Myocyte (in vitro differentiated cells): ENCODE data around the gene USP37. TPM values are rescaled to one million over a fixed set of nuclear protein-coding genes. Genes with fewer than 3 reads are reported as not detected.

Experiments used
- DNase-seq: peaks from one replicate; pipeline ENCODE4 v3.0.0-alpha.2; 2012; ENCODE audit warnings: low read depth
- microRNA counts: library from miRNA; unstranded; fragments of <30 nt; microRNA quantifications from one replicate; lab custom pipeline; 2016
- microRNA-seq: library from miRNA; unstranded; fragments of <30 nt; microRNA quantifications from one replicate; pipeline ENCODE4, GENCODE V29; 2016
- total RNA-seq: library from RNA; depleted of rRNA; stranded (reverse); fragments of >200 nt; gene quantifications from 2 replicates; pipeline ENCODE4 v1.2.3, GENCODE V29; 2014

The USP37 gene
- total RNA-seq, 1 donor from 2014 or later, result 9.8 TPM

DNA sequence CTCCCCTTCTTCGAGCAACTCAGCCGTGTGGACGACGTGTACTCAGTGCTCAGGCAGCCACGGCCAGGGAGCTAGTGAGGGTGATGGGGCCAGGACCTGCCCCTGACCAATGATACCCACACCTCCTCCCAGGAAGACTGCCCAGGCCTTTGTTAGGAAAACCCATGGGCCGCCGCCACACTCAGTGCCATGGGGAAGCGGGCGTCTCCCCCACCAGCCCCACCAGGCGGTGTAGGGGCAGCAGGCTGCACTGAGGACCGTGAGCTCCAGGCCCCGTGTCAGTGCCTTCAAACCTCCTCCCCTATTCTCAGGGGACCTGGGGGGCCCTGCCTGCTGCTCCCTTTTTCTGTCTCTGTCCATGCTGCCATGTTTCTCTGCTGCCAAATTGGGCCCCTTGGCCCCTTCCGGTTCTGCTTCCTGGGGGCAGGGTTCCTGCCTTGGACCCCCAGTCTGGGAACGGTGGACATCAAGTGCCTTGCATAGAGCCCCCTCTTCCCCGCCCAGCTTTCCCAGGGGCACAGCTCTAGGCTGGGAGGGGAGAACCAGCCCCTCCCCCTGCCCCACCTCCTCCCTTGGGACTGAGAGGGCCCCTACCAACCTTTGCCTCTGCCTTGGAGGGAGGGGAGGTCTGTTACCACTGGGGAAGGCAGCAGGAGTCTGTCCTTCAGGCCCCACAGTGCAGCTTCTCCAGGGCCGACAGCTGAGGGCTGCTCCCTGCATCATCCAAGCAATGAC, 163.6 kb downstream of the USP37 start:
- DNase-seq, result peak; percentile 18

DNA sequence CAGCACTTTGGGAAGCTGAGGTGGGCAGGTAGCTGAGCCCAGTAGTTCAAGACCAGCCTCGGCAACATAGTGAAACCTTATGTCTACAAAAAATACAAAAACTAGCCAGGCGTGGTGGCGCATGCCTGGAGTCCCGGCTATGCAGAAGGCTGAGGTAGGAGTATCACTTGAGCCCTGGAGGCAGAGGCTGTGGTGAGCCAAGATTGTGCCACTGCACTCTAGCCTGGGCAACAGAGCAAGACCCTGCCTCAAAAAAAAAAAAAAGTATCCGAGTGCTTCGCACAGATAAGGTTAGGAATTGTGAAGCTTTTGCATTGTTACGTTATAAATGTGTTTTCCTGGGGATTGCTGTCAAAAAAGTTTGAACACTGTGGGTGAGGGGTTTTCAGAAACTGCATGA, 164.3 kb downstream of the USP37 start:
- no peak for DNase-seq

DNA sequence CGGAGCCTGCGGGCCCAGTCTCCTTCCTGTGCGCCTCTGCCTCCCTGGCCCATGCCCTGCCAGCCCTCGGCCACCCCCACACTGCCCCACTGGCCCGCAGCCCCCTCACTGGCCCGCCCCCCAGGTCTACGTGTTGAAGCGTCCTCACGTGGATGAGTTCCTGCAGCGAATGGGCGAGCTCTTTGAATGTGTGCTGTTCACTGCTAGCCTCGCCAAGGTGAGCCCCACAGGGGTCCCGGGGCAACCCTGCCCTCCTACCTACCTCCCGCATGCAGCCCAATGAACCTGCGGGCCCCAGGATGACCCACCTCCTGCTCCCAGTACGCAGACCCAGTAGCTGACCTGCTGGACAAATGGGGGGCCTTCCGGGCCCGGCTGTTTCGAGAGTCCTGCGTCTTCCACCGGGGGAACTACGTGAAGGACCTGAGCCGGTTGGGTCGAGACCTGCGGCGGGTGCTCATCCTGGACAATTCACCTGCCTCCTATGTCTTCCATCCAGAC, 165.2 kb downstream of the USP37 start:
- DNase-seq, result no peak

DNA sequence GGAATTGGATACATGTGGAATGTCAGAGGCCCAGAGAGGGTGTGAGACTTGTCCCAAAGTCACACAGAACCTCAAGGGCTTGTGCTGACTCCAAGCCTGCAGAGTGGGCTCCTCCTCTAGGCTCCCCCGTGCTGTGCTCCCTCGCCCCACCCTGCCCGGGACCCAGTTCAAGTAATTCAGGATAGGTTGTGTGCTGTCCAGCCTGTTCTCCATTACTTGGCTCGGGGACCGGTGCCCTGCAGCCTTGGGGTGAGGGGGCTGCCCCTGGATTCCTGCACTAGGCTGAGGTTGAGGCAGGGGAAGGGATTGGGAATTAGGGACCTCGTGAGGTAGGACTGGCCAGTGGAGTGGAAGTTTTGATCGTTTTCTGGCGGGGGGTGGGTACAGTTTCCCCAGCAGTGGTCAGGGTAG, 165.7 kb downstream of the USP37 start:
- no peak for DNase-seq

DNA sequence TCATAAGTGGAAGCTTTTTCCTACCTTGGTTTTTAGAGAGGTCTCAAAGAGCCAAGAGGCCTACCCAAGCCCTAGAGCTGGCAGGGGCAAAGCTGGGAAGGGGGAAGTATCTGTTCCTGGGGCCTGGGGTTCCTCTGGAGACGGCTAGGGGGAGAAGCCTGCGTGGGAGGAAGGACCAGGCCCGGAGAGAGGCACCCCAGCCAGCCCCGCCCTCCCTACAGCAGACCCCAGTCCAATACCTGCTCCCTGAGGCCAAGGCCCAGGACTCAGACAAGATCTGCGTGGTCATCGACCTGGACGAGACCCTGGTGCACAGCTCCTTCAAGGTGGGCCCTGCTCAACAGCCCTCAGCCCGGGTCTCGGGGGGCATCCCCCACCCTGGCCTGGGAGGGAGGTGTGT, 166.3 kb downstream of the USP37 start:
- DNase-seq, result no peak

DNA sequence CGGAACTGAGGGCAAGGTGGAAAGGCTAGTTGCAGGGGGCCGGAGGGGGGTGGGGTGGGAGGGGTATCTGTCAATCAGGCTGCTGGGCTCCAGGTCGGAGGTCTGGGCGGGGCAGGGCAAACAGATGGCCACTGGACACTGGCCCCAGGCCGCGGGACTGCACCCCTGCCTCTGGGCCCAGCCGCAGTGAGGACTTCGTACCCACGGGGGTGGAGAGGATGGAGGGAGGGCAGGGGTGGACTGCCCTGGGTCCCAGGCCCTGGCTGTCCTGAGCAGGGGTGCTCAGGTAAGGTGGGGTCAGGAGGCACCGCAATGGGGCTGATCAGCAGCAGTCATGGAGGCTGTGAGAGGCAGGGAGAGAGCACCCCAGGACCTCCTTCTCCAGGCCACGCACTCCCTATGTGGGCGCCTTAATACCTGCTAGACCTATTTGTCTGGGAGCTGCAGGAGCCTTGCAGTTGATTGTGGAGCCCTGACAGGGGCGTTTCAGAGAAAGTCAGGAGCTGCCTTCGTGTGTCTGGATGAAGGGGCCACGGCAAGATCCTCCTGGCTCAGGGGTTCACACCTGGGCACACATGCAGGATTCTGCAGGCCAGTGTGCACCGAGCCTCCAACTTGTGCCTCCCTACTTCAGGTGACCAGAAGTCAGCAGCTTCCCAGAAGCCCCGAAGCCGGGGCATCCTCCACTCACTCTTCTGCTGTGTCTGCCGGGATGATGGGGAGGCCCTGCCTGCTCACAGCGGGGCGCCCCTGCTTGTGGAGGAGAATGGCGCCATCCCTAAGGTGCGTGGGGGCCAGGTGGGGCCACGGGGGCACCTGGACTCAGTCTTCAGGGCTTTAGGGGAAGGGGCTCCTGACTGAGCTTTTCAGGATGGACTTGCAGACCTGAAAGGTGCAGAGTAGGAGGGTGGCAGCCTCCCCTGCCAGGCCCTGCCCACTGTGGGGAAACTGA, 166.9 kb downstream of the USP37 start:
- peak; percentile 39 for DNase-seq

MicroRNAs encoded within 50 kb of the gene (microRNA counts, 767-probe panel; counts per million panel counts)
- microRNA hsa-miR-26b-5p (lab: Ali Mortazavi, UCI), result 5,107 counts per million, percentile 6 among the panel's probes with 10 or more counts

Small RNAs within 50 kb of the gene (microRNA-seq; reads per million reads assigned to microRNA genes)
- 11,171 reads per million, percentile 96 among the genes with 10 or more reads in this experiment for gene MIR26B

Other genes with a start within 250 kb of the USP37 start
- not detected in 2 replicates for gene CATIP, start 211.5 kb downstream of the USP37 start, total RNA-seq
- 0.03 and 0.36 TPM in 2 replicates for gene SLC11A1, start 186.1 kb downstream of the USP37 start, total RNA-seq
- gene CTDSP1, start 168.5 kb downstream of the USP37 start, total RNA-seq, result 45.3 and 48.9 TPM in 2 replicates
- gene VIL1, start 149.2 kb downstream of the USP37 start, total RNA-seq, result not detected in 2 replicates
- gene CNOT9, start 488 bp upstream of the USP37 start, total RNA-seq, result 38.7 and 60.4 TPM in 2 replicates
- 9.9 and 11.8 TPM in 2 replicates for gene PLCD4, start 39.5 kb upstream of the USP37 start, total RNA-seq
- 10.9 and 14.9 TPM in 2 replicates for gene ZNF142, start 91.3 kb upstream of the USP37 start, total RNA-seq
- 27.6 and 39.2 TPM in 2 replicates for gene BCS1L, start 91.3 kb upstream of the USP37 start, total RNA-seq
- 19.8 and 20.9 TPM in 2 replicates for gene RNF25, start 103.7 kb upstream of the USP37 start, total RNA-seq
- 26.8 and 29.7 TPM in 2 replicates for gene STK36, start 103.7 kb upstream of the USP37 start, total RNA-seq
- 11.9 and 13.0 TPM in 2 replicates for gene TTLL4, start 142.5 kb upstream of the USP37 start, total RNA-seq
- 16.5 and 18.0 TPM in 2 replicates for gene CYP27A1, start 213.8 kb upstream of the USP37 start, total RNA-seq